NCI-H748 (cell line): Measurements from ENCODE around the gene DSCAML1.
A peak's percentile ranks its signal among the peaks of the same experiment; 100 is the strongest.

Experiments used
- DNase-seq: peaks from one replicate; lab custom pipeline; 2025; ENCODE audit not compliant: unreplicated experiment; lab: John Stamatoyannopoulos, UW

DSCAML1 gene

DNA sequence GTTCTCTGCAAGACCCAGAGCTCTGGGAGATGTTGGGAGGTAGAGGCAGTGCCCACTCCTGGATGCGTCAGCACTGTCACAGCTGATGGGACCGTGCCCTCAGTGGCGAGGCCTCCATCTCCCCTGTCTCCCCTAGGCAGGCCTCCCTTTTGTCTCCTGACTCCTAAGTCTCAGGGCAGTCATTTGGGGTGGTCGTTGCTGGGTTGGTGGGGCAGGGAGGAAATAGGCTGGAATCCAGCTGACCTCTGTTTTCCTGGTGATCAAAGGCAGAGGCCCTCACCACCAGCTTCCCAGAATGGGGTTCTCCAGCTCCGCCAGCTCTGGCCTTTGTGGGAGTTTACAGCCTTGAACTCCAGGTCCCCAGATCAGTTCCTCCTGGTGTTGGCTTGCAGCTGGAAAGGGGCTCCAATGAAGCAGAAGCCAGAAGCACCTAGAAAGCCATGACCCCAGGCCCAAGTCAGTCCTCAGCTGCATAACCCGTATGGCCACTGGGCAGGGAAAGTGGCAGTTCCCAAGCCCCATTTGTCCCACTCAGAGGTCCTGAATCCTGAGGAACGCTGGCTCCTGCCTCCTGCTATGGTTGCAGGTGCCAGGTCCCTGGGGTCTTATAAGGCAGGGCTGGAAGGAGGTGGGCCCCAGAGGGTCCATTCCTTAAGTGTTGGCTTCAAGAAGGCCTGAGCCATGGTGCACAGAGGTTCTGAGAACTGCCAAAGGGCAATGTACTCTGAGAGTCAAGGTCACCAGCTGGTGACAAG lies 34.8 kb upstream of the DSCAML1 start:
- DNase-seq, result no peak

GRCh38 chr11:117830674-117831351 lies 33.8 kb upstream of the DSCAML1 start:
- no peak for DNase-seq

DNA sequence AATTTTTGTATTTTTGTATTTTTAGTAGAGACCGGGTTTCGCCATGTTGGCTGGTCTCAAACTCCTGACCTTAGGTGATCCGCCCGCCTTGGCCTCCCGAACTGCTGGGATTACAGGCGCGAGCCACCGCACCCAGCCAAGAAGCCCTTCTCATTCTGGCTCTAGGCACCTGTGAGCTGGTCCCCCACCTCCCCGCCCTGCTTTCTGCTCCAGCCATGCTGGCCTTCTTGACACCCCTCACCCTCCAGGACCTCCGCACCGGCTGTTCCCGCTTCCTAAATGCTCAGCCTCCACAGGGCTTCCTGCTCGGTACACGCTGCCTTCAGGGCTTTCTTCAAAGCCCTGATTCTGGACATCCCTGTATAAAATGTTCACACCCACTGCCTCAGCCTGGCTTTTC lies 33.1 kb upstream of the DSCAML1 start:
- no peak for DNase-seq

GRCh38 chr11:117829369-117829725 lies 32.3 kb upstream of the DSCAML1 start:
- no peak for DNase-seq

GRCh38 chr11:117828611-117829368 lies 31.8 kb upstream of the DSCAML1 start:
- no peak for DNase-seq

DNA sequence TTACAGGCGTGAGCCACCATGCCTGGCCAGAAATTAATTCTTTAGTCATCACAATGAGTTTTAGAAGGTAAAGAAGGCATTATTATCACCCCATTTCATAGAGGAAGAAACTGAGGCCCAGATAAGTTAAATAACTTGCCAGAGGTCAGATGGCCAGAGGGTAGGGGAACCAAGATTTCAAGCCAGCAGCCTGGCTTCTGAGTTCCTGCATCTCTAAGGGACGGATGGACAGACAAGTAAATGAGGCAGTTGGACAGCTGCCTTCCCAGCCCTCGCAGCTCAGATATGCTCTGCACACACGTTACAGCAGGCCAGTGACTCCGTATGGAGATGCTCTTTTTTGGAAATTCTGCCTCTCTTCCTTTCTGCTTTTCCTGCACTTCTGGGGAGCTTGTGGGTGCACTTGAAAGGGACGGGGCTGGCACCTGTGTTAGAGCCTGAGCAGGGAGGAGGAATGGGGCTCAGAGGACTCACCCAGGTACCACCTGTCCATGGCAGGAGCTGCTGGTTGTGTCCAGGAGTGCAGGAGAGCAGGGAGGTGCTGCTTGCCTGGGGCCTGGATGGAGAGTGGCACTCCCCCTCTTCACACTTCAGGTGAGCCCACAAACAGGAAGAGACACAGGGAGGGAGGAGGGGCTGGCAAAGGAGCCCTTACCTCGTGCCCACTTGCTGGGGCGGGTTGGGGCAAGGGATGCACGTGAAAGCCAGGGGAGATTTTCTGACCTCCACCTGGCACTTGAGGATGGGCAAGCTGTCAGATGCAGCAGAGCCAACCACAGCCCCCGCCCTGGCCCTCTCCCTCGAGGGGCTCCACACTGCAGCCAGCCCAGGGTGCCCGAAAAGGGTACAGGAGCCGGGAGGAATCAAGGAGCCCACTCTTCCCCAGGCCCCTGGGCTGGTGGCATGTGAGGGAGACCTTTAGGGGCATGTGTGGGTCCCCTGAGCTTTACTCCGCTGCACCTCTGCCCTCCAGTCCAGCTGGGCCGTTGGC lies 30.8 kb upstream of the DSCAML1 start:
- DNase-seq, result no peak

- no peak for DNase-seq
These were observed 29.8 kb upstream of the DSCAML1 start for GRCh38 chr11:117826832-117827231.

GRCh38 chr11:117826190-117826570 lies 29.2 kb upstream of the DSCAML1 start:
- no peak for DNase-seq

GRCh38 chr11:117825538-117826189 lies 28.6 kb upstream of the DSCAML1 start:
- no peak for DNase-seq

DNA sequence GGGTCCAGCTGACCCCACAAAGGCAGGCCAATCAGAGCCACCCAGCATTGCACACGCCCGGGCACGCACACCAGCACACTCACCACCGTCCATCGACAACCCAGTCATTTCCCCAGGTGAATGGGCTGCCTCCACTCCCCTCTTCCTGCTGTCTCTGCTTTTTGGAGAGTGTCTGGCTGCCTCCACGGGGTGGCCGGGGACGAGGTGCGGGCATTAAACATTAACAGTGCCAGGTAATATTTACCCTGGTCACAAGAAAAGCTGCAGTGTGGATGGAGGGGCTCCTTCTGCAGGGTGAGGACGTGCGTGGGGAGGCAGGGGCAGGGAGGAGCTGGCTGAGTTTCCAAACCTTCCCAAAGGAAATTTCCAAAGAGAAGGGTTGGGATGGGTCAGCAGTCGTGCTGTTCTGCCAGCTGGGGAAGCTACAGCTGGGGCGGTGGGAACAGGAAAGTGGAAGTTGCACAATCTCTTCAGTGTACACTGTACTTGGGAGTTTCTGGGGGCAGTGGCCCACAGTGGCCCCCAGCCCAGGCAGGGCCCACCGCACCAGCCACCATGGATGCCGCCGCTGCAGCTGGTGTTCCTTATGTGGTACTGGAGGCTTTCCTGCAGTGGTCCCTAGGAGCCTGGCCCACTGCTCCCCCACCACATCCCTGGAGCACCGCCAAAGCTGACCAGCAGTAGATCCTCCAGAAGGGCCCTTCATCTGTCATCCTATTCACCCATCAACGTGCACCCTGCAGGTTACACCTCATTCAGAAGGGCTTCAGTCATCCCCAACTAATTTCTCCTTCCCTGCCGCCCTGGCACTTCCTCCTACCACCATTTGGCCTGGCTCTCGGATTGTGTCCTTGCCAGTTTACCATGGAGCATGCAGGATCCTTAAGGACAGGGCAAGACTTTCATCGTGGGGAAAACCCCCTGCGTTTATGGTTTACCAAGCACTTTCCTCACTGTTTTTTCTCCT lies 27.8 kb upstream of the DSCAML1 start, which contains the start of gene FXYD2:
TSS of gene FXYD2 (minus strand) at position 174 of the 967 bp plus-strand sequence. CDS start at position 108, 66 bp downstream.
- DNase-seq, result no peak

DNA sequence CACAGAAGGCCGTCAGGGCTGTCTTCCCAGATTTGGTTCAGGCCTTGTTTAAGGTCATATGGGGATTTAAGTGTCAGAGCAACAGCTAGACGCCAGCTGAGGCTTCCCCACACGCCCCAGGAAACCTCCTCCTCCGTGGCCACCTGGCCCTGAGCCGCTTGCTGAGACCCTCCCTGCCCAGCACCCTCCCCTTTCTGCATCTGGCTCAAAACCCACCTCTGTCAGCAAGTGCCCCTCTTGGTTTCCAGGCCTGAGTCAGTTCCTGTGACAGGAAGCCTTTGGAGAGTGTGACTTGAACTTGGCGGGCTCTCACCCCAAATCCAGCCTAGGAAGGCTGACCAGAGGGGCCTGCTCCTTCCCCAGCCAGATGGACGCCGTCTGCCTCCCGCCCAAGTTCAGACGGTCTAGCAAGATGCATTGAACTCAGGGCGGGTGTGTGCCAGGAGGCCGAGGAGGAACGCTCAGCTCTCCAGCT lies 27.0 kb upstream of the DSCAML1 start:
- no peak for DNase-seq

DNA sequence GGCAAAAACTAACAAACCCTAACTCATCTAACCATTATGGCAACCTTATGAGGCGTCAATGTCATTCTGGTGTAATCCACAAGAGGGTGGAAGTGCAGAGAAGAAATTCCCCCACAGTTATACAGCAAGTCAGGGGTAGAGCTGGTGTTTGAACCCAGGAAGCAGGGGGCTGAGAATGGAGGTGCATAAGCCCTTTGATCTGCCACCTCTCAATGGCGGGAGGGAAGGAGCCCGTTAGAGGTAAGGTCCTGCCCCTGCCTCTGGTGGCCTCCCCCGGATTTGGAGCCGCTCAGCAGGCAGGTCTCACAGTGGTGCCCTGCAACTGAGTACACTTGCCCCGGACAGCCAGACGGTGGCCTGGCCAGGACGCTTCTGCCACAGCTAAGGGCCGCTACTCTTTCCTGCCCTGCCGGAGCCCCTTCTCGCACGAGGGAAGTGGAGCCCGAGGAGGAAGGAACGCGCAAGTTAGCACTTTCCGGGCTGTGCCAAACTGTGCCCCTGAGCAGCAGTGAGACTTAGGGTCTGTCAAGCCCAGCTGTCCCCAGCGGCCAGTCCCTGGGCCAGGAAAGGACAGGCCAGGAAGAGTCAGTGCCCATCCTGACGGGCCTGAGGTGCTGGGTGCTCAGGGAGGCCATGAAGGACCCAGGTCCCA lies 26.4 kb upstream of the DSCAML1 start:
- no peak for DNase-seq

DNA sequence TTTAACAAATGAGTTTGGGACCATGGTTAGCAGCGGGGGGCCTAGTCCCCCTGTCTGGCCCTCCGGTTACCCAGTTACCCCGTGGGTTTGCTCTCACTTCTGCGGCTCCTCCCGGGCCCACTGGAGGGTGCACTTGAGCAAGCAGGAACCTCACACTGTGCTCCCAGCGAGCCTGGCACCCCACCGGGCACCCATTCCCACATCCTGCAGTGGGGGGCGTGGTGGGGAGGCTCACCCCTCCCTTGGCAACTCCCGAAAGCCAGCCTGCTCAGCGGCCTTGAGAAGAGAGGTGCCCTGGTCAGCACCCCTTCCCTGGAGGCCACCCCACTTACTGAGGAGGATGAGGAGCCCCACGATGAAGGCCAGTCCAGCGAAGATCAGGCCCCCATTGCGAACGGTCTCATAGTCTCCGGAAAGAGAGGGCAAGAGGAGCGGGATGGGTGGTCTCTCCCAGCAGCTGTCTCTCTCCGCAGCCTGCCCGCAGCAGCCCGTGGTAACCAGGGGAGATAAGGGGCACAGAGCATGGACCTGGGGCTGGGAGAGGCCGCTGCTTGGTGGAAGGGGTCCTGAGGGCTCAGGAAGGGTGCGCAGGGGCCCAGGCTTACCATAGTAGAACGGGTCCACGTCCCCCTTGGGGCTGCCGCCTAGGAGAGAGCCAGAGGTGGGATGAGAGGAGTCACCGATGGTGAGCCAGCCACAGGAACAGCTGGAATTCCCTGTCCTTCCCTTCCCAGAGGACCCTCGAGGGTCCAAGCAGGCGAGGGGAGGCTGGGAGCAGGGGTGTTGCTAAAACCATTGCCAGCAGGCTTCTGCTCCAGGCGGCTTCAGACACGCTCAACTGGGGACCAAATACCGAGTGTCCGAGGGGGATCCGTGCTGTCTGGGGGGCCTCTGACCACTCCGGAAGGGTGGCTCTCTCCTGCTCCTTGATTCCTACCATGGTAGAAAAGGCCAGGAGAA lies 25.3 kb upstream of the DSCAML1 start:
- DNase-seq, result peak; percentile 33

GRCh38 chr11:117821431-117821830 lies 24.4 kb upstream of the DSCAML1 start:
- DNase-seq, result no peak

- no peak for DNase-seq
These were observed 23.5 kb upstream of the DSCAML1 start for GRCh38 chr11:117820516-117820915.

DNA sequence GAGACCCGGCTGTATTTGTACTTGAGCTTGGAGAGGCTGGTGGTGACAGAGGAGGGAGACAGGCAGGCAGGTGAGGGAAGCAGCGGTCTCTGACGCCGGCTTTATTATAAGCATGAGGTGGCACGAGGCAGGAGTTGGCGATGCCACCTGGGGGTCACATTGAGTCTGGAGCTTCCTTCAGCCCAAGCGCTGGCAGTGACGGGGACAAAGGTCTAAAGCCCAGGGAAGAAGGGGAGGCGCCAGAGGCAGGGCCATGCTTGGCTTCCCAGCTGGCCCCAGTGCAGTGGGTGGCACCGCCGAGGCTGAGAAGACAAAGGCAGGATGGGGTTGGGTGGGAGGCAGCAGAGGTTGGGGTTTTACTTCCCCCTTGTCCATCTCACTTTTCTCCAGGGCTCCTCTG lies 23.1 kb upstream of the DSCAML1 start:
- peak; percentile 63 for DNase-seq
